GM12874 (cell line): ENCODE measurements around the gene TFB2M.

Experiments used
- CTCF ChIP-seq: IDR thresholded peaks from 2 replicates; pipeline ENCODE4 v1.5.1; 2011; ENCODE audit warnings: low read depth, mild to moderate bottlenecking, control low read depth, low read length, moderate library complexity; ENCODE audit not compliant: insufficient read depth

The TFB2M gene

GRCh38 chr1:246600579-246600978 lies 34.5 kb upstream of the TFB2M start:
- no peak for TF ChIP-seq CTCF

GRCh38 chr1:246599315-246599714 lies 33.3 kb upstream of the TFB2M start:
- TF ChIP-seq CTCF, result no peak

GRCh38 chr1:246597971-246598370 lies 31.9 kb upstream of the TFB2M start:
- no peak for TF ChIP-seq CTCF

- no peak for TF ChIP-seq CTCF
Observed at GRCh38 chr1:246597340-246597739, 31.3 kb upstream of the TFB2M start.

- TF ChIP-seq CTCF, result no peak
Observed at GRCh38 chr1:246595146-246595545, 29.1 kb upstream of the TFB2M start.

- no peak for TF ChIP-seq CTCF
Observed at GRCh38 chr1:246592695-246593094, 26.6 kb upstream of the TFB2M start.

GRCh38 chr1:246591958-246592357 lies 25.9 kb upstream of the TFB2M start:
- no peak for TF ChIP-seq CTCF

- TF ChIP-seq CTCF, result no peak
Observed at GRCh38 chr1:246591504-246591903, 25.4 kb upstream of the TFB2M start.
